Head of caudate nucleus (tissue), 42 donors: ENCODE results near the gene ZNF564.
"Not testable (repeated sequence)": the region's sequence is repeated elsewhere in the genome, so short reads cannot be mapped to it uniquely, and the experiment has no call there.

Experiments
- DNase-seq, 42 donors: peaks; one replicate each; pipeline versions ENCODE4 v3.0.0 to v3.0.0-alpha.2; 2020 to 2021; ENCODE audit warnings: mixed read lengths in 7 of 42
- intact Hi-C: fragments of 100-400 bp; cut with DNase I; formaldehyde crosslinking; loops from one replicate; pipeline ENCODE4 v1.15.0; 2022

ZNF564 gene

DNA sequence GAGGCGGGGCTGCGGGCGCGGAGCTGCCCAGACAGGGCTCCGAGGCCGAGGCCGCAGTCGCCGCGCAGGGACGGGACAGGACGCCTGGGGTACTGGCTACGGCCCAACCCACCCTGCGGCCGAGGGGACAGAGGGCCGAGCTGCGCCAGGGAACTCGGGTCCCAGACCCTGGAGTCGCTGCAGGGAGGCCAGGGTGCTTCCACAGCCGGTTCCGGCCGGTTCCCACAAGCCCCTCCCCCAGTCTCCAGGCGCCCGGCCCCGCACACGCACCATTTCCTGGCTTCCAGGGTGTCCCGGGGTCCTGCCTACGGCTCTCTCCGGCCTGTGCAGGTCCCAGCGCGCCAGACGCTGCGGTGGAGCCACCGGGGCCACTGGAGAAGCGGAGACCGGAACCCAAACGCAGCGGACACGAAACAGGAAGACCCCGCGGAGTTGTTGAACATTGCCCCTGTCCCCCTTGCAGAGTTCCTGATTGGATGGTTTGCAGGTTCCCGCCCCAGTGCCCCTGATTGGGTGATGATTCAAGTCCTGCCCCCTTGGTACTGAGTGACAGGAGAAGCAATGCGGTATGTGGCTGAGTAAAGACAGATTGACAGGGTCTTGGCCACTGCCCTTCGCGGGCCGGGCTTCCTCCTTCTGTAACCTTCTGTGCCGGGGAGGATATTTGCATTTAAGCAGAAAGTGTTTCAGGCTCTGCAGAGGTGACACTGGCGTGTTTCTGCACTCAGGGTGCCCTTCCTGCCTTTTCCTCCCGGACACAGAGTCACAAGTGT lies at the start of gene ZNF564:
Gene ZNF564, minus strand, starts transcription at position 423 of the 773 bp plus-strand sequence. Its CDS starts 150 bp downstream, at position 273.
- intact Hi-C loops: loop anchor here (5.0 kb wide), 2 partner anchors 54 to 131 kb away; partner anchors contain the start of gene DHPS
- DNase-seq: peak; percentile 90 to 100 (median 98)

- DNase-seq: no peak
- intact Hi-C loops: no loop called here
These were observed 46.3 kb upstream of the ZNF564 start for GRCh38 chr19:12597594-12597993.

- intact Hi-C loops: no loop called here
- peak; percentile 8 to 73 (median 43) for DNase-seq
These were observed 45.8 kb upstream of the ZNF564 start for GRCh38 chr19:12596927-12597548.

DNA sequence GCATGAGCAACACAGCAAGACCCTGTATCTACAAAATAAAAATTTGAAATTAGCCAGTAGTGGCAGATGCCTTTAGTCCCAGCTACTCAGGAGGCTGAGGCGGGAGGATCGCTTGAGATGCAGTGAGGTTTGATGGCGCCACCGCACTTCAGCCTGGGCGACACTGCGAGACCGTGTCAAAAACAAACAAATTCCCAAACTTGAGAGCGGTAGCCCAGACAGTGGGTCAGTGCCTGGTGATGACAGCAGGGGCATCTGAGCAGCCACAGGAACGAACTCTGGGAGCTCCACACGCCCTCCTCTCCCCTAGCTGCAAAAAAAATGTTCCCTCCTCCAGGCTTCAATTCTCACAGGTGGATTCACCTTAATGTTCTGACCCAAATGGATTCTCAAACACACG lies 45.2 kb upstream of the ZNF564 start:
- no peak for DNase-seq

GRCh38 chr19:12581100-12581499 lies 29.8 kb upstream of the ZNF564 start:
- intact Hi-C loops: no loop called here
- DNase-seq: no peak

More for the DNA sequence above, 45.2 kb upstream of the ZNF564 start:
- intact Hi-C loops: no loop called here

GRCh38 chr19:12580180-12580694 lies 29.0 kb upstream of the ZNF564 start:
- DNase-seq: peak in 5 of 42 donors; percentile 11 to 49 (median 36)
- intact Hi-C loops: no loop called here

GRCh38 chr19:12578641-12579040 lies 27.4 kb upstream of the ZNF564 start:
- intact Hi-C loops: no loop called here
- no peak for DNase-seq

DNA sequence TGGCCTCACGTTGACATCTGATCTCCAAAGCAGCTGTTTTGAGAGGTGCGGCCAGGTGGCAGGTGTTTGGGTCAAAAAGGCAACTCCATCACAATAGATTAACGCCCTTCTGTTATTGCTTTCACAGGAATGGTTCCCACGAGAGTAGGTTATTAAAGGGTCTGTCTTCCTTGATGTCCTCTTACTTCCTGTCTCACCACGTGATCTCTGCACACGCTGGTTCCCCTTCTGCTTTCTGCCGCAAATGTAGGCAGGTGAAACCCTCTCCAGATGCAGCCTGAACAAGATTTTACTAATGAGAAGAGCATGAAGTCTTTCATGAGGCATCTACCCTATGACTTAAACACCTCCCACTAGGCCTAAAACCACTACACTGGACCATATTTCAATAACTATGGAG lies 22.8 kb upstream of the ZNF564 start:
- no peak for DNase-seq
- intact Hi-C loops: no loop called here

- DNase-seq: no peak
- intact Hi-C loops: loop anchor here (10.0 kb wide), 1 partner anchor 97 kb away; the partner anchor contains the start of genes MAN2B1 and WDR83
These were observed 16.7 kb upstream of the ZNF564 start for GRCh38 chr19:12567951-12568350.

- intact Hi-C loops: loop anchor here (10.0 kb wide), 1 partner anchor 98 kb away; the partner anchor contains the start of genes MAN2B1 and WDR83
- not testable (repeated sequence) for DNase-seq
These were observed 15.1 kb upstream of the ZNF564 start for GRCh38 chr19:12566380-12566779.

DNA sequence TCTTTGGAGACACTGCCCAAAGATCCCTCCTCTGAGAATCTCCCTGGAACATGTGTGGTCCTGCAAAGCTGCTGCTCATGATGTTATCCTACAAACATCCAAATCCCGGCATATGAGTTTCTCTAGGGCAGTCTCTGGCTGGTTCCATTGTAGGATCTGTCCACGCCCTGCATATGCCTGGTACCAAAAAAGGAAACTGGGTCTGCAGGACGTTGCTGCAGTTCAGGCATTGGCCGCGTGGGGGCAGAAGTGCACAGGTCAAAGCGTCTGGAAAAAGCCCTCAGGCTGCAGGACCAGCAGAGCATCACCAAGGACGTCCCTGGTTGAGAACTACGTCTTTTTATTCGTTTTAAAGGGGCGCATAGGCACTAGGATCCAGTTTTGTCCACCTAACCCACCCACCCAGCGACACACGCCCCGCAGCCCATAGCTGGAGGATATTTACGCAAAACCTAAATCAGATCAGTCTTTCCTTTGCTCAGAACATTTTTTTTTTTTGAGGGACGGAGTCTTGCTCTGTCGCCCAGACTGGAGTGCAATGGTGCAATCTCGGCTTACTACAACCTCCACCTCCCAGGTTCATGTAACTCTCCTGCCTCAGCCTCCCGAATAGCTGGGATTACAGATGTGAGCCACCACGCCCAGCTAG lies 12.9 kb upstream of the ZNF564 start:
- DNase-seq: peak; percentile 64 to 98 (median 94)
- intact Hi-C loops: loop anchor here (10.0 kb wide), 1 partner anchor 101 kb away; the partner anchor contains the start of genes MAN2B1 and WDR83

DNA sequence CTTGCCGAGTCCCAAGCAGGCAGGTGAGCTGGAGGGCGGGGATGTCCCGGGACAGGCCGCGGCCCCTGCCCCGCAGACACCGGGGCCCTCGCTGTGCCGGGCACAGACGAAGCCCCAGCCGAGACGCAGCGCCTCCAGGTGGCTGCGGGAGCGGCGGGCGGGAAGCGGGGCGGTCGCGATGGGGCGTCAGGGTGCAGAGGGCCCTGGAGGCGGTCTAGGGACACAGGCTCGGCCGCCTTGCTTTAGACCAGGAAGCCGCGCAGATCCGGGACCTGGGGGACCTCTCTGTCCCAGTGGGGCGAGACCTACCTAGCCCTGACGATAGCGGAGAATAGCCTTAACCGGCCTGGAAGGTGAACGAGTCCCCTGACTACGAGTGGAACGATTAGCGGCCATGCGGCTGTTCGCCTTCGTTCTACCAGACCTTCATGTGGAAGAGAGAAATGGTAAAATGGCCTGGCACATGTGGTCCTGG lies 4.2 kb upstream of the ZNF564 start:
- intact Hi-C loops: no loop called here
- no peak for DNase-seq

- intact Hi-C loops: no loop called here
- no peak for DNase-seq
These were observed 4.4 kb downstream of the ZNF564 start for GRCh38 chr19:12546903-12547302.

- DNase-seq: no peak
- intact Hi-C loops: no loop called here
These were observed 5.2 kb downstream of the ZNF564 start for GRCh38 chr19:12546068-12546467.

- intact Hi-C loops: no loop called here
- no peak for DNase-seq
These were observed 6.0 kb downstream of the ZNF564 start for GRCh38 chr19:12545267-12545666.

DNA sequence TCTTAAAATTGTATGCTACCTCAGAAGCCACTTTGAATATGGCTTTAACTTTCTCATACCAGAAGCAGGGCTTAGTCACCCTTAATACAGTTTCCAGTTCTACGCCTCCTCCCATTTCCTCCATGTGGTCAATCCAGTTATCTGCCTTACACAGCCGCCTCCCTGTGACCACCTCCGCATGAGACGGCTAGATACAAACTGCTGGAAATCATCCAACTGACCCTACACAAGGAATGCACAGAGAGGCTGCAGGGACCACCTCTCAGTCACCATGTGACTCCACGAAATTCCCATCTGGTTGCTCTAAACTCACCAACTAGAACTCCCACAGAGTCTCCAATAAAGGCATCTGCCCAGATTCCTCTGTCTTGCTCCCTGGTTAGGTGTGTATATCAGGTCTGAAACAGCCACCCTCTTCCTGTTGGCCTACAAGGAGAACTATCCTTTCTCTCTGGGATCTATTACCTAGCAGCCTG lies 6.8 kb downstream of the ZNF564 start:
- intact Hi-C loops: no loop called here
- no peak for DNase-seq

- intact Hi-C loops: no loop called here
- no peak for DNase-seq
These were observed 7.4 kb downstream of the ZNF564 start for GRCh38 chr19:12543855-12544254.

- intact Hi-C loops: no loop called here
- no peak for DNase-seq
These were observed 24.0 kb downstream of the ZNF564 start for GRCh38 chr19:12527034-12527836.

GRCh38 chr19:12526542-12526941 lies 24.7 kb downstream of the ZNF564 start:
- DNase-seq: no peak
- intact Hi-C loops: no loop called here
